WTC11 (cell line): Measurements from ENCODE around the gene SHANK1. TPM values are rescaled to one million over a fixed set of nuclear protein-coding genes. Genes with fewer than 3 reads are reported as not detected.

Experiments
- ATAC-seq: fragments of 200-7000 bp; cut with Tn5 transposase; 2 replicates; pipeline ENCODE4 v1.10.0; 2021; ENCODE audit warnings: mild to moderate bottlenecking, moderate library complexity
- CTCF ChIA-PET: fragments of 300-600 bp; sonication (Branson Sonifier 250); formaldehyde crosslinking; loops from one replicate; lab custom pipeline; 2021; ENCODE audit warnings: antibody characterized with exemption; lab: Charles Lee
- POLR2A ChIA-PET: fragments of 350-600 bp; sonication (Branson Sonifier 250); formaldehyde crosslinking; loops from one replicate; lab custom pipeline; 2021; ENCODE audit warnings: antibody characterized with exemption; lab: Charles Lee
- DNase-seq: peaks from one replicate; pipeline ENCODE4 v3.0.0; 2021; ENCODE audit warnings: low spot score
- H3K27ac Mint-ChIP-seq: 2 replicates; pipeline ENCODE4 v1.8.0; 2021; ENCODE audit warnings: mixed read lengths
- H3K27me3 Mint-ChIP-seq: 2 replicates; pipeline ENCODE4 v1.8.0; 2021; ENCODE audit warnings: low read depth, mild to moderate bottlenecking, moderate library complexity, mixed read lengths
- H3K36me3 Mint-ChIP-seq: 2 replicates; pipeline ENCODE4 v1.8.0; 2021; ENCODE audit warnings: mixed read lengths
- H3K4me1 Mint-ChIP-seq: 2 replicates; pipeline ENCODE4 v1.8.0; 2022; ENCODE audit warnings: mixed read lengths
- H3K4me3 Mint-ChIP-seq: 2 replicates; pipeline ENCODE4 v1.8.0; 2021; ENCODE audit warnings: mild to moderate bottlenecking, moderate library complexity, mixed read lengths
- H3K9me3 Mint-ChIP-seq: 2 replicates; pipeline ENCODE4 v1.8.0; 2021; ENCODE audit warnings: mixed read lengths
- ATF1 ChIP-seq: sonication (generic); formaldehyde crosslinking; IDR thresholded peaks from 2 replicates; pipeline ENCODE4 v1.8.1; 2023; ENCODE audit warnings: mild to moderate bottlenecking, moderate library complexity, missing genetic modification reagents
- ATF6 ChIP-seq: sonication (generic); formaldehyde crosslinking; IDR thresholded peaks from 2 replicates; pipeline ENCODE4 v1.8.1; 2023; ENCODE audit warnings: mild to moderate bottlenecking, missing genetic modification reagents
- EMX1 ChIP-seq: fragments of 250-450 bp; sonication (Bioruptor Pico); IDR thresholded peaks from 2 replicates; pipeline ENCODE4 v1.8.0; 2021; ENCODE audit warnings: mild to moderate bottlenecking
- ESRRA ChIP-seq: sonication (generic); formaldehyde crosslinking; IDR thresholded peaks from 2 replicates; pipeline ENCODE4 v1.8.1; 2022; ENCODE audit warnings: mild to moderate bottlenecking, missing genetic modification reagents, borderline replicate concordance
- FOXP4 ChIP-seq: sonication (generic); formaldehyde crosslinking; IDR thresholded peaks from 2 replicates; pipeline ENCODE4 v1.8.0; 2022; ENCODE audit warnings: mild to moderate bottlenecking, missing genetic modification reagents
- GTF2I ChIP-seq: fragments of 250-450 bp; sonication (Bioruptor Pico); conservative IDR thresholded peaks from 2 replicates; pipeline ENCODE4 v1.4.0; 2021; ENCODE audit warnings: mild to moderate bottlenecking
- HMGA2 ChIP-seq: fragments of 250-450 bp; sonication (Bioruptor Pico); IDR thresholded peaks from 2 replicates; pipeline ENCODE4 v1.4.0; 2021; ENCODE audit warnings: mild to moderate bottlenecking, moderate library complexity
- HMGXB4 ChIP-seq: sonication (generic); formaldehyde crosslinking; IDR thresholded peaks from 2 replicates; pipeline ENCODE4 v1.8.1; 2023; ENCODE audit warnings: mild to moderate bottlenecking, moderate library complexity, missing genetic modification reagents
- IRF2 ChIP-seq: sonication (generic); formaldehyde crosslinking; IDR thresholded peaks from 2 replicates; pipeline ENCODE4 v1.8.0; 2022; ENCODE audit warnings: low read depth, missing genetic modification reagents, borderline replicate concordance
- MYBL2 ChIP-seq: sonication (generic); formaldehyde crosslinking; IDR thresholded peaks from 2 replicates; pipeline ENCODE4 v1.8.1; 2023; ENCODE audit warnings: mild to moderate bottlenecking, moderate library complexity, missing genetic modification reagents
- NFE2L1 ChIP-seq: sonication (generic); formaldehyde crosslinking; IDR thresholded peaks from 2 replicates; pipeline ENCODE4 v1.8.1; 2023; ENCODE audit warnings: missing genetic modification reagents
- NR1H2 ChIP-seq: sonication (generic); formaldehyde crosslinking; IDR thresholded peaks from 2 replicates; pipeline ENCODE4 v1.9.0; 2021; ENCODE audit warnings: mild to moderate bottlenecking, moderate library complexity, missing genetic modification reagents
- OVOL2 ChIP-seq: fragments of 250-450 bp; sonication (Bioruptor Pico); IDR thresholded peaks from 2 replicates; pipeline ENCODE4 v1.9.0; 2021; ENCODE audit warnings: mild to moderate bottlenecking, borderline replicate concordance
- RORB ChIP-seq: fragments of 250-450 bp; sonication (Bioruptor Pico); IDR thresholded peaks from 2 replicates; pipeline ENCODE4 v1.9.0; 2021; ENCODE audit warnings: mild to moderate bottlenecking
- SMAD3 ChIP-seq: sonication (generic); formaldehyde crosslinking; IDR thresholded peaks from 2 replicates; pipeline ENCODE4 v1.8.0; 2022; ENCODE audit warnings: missing genetic modification reagents, mild to moderate bottlenecking, borderline replicate concordance
- SMAD4 ChIP-seq: sonication (generic); formaldehyde crosslinking; IDR thresholded peaks from 2 replicates; pipeline ENCODE4 v1.8.0; 2022; ENCODE audit warnings: mild to moderate bottlenecking, missing genetic modification reagents
- TEAD4 ChIP-seq: sonication (generic); formaldehyde crosslinking; IDR thresholded peaks from 2 replicates; pipeline ENCODE4 v1.8.0; 2022; ENCODE audit warnings: mild to moderate bottlenecking, missing genetic modification reagents
- ZBTB21 ChIP-seq: sonication (generic); formaldehyde crosslinking; IDR thresholded peaks from 2 replicates; pipeline ENCODE4 v1.8.1; 2023; ENCODE audit warnings: mild to moderate bottlenecking, missing genetic modification reagents, borderline replicate concordance
- ZMAT4 ChIP-seq: fragments of 250-450 bp; sonication (Bioruptor Pico); IDR thresholded peaks from 2 replicates; pipeline ENCODE4 v1.9.0; 2021; ENCODE audit warnings: mild to moderate bottlenecking
- ZNF219 ChIP-seq: sonication (generic); formaldehyde crosslinking; IDR thresholded peaks from 2 replicates; pipeline ENCODE4 v1.8.0; 2023; ENCODE audit warnings: missing genetic modification reagents, mild to moderate bottlenecking, borderline replicate concordance
- ZNF281 ChIP-seq: sonication (generic); formaldehyde crosslinking; IDR thresholded peaks from 2 replicates; pipeline ENCODE4 v1.8.0; 2023; ENCODE audit warnings: mild to moderate bottlenecking, missing genetic modification reagents
- ZNF423 ChIP-seq: fragments of 250-450 bp; sonication (Bioruptor Pico); IDR thresholded peaks from 2 replicates; pipeline ENCODE4 v2.1.2; 2022; ENCODE audit warnings: mild to moderate bottlenecking, moderate library complexity
- total RNA-seq: library from RNA; stranded (reverse); gene quantifications from 3 replicates; pipeline ENCODE4 v1.2.3, GENCODE V29; 2021
- TF ChIP-seq, protein P1 (sequence below): sonication (generic); formaldehyde crosslinking; conservative IDR thresholded peaks from 2 replicates; pipeline ENCODE4 v1.8.1; 2023; ENCODE audit warnings: mild to moderate bottlenecking, low read depth, missing genetic modification reagents, moderate library complexity

Gene SHANK1
- total RNA-seq, 1 experiment from 2014 or later: 8.7 TPM

DNA sequence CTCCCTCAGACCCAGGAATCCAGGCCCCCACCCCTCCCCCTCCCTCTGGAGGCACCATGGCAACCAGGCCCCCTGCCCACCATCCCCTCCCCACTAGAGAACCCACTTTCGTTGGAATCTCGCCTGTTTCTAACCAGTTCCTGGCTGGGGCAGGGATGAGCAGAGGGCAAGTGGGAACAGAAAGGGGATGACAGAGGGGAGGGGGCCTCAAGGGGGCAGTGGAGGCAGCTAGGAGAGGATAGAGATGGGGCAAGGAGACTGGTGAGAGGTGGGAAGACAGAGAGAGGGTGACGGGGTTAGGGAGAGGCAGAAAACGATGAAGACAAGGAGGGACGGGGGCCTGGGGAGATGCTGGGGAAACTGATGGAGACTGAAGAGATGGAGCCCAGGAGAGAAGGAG, 70.9 kb downstream of the SHANK1 start:
- POLR2A ChIA-PET: no interaction called here
- peaks cover 26% of the 10 kb centered on the region for H3K27me3 Mint-ChIP-seq
- no peak overlapping the region for H3K4me3 Mint-ChIP-seq
- TF ChIP-seq MYBL2 (CRISPR knock-in tag) (no peak), HMGA2 (CRISPR knock-in tag) (no peak), ZNF219 (CRISPR knock-in tag) (no peak), ZNF423 (CRISPR knock-in tag) (no peak), RORB (CRISPR knock-in tag) (no peak), ATF6 (no peak), ZBTB21 (CRISPR knock-in tag) (no peak), HMGXB4 (CRISPR knock-in tag) (no peak), FOXP4 (CRISPR knock-in tag) (no peak), SMAD3 (no peak), ATF1 (no peak), EMX1 (no peak), SMAD4 (CRISPR knock-in tag) (no peak), TEAD4 (CRISPR knock-in tag) (no peak)
- peaks cover 15% of the 10 kb centered on the region for H3K4me1 Mint-ChIP-seq
- DNase-seq: no peak
- H3K36me3 Mint-ChIP-seq: no peaks in the 10 kb centered on the region
- CTCF ChIA-PET: interaction anchor here (0.9 to 2.1 kb wide), 14 partner anchors 8 to 316 kb away, joined by 3 to 7 read pairs (median 4); partner anchors contain the start of gene SYT3
- no peak; the same call in 1 of the 2 replicates for ATAC-seq
- H3K9me3 Mint-ChIP-seq: no peaks in the 10 kb centered on the region
- no peak overlapping the region for H3K27ac Mint-ChIP-seq

DNA sequence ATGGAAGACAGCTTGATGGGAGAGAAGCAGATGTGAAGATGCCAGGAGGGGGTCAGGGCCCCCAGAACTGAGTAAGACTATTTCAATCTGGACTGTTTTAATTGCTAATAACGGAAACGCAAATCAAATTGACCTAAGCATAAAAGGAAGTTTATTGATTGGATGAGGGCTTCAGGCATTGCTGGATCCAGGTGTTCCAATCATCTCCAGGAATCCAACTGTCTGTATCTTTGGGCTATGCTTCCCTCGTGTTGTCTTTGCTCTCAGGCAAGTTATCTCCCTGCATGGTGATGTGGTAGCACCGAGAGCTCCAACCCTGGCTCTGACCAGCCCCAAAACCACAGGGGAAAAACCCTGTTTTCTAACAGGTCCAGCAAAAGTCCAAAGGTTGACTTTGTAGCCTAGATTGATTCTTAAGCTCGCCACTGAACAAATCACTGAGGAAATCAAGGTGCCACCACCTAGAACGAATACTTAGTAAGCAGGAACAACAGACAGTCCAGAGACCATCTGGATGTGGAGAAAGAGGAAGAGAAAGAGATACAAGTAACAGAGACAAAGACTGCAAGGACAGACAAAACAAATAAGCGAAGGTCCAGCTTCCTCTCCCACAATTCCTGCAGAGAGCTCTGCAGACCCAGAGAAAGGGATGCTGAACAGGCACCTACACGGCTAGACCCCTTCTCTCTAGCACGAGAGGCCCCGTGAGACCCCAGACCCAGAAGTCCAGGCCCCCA, 71.6 kb downstream of the SHANK1 start:
- POLR2A ChIA-PET: interaction anchor here (0.6 kb wide), 1 partner anchor 106 kb away, joined by 3 read pairs; no protein-coding TSS in a partner anchor
- no peak overlapping the region for H3K4me3 Mint-ChIP-seq
- peaks cover 11% of the 10 kb centered on the region for H3K4me1 Mint-ChIP-seq
- no peak overlapping the region for H3K27ac Mint-ChIP-seq
- no peak for ATAC-seq
- no peak for DNase-seq
- no peaks in the 10 kb centered on the region for H3K36me3 Mint-ChIP-seq
- CTCF ChIA-PET: interaction anchor here (0.9 to 1.5 kb wide), 6 partner anchors 21 to 315 kb away, joined by 3 to 6 read pairs (median 4); no protein-coding TSS in a partner anchor
- H3K27me3 Mint-ChIP-seq: peaks cover 22% of the 10 kb centered on the region
- H3K9me3 Mint-ChIP-seq: no peaks in the 10 kb centered on the region
- TF ChIP-seq GTF2I (CRISPR knock-in tag) (no peak), ESRRA (CRISPR knock-in tag) (no peak), ZMAT4 (CRISPR knock-in tag) (no peak), OVOL2 (CRISPR knock-in tag) (no peak), ZNF281 (CRISPR knock-in tag) (no peak), IRF2 (CRISPR knock-in tag) (no peak), NFE2L1 (CRISPR knock-in tag) (no peak), NR1H2 (CRISPR knock-in tag) (no peak)
- TF ChIP-seq, protein P1, sequence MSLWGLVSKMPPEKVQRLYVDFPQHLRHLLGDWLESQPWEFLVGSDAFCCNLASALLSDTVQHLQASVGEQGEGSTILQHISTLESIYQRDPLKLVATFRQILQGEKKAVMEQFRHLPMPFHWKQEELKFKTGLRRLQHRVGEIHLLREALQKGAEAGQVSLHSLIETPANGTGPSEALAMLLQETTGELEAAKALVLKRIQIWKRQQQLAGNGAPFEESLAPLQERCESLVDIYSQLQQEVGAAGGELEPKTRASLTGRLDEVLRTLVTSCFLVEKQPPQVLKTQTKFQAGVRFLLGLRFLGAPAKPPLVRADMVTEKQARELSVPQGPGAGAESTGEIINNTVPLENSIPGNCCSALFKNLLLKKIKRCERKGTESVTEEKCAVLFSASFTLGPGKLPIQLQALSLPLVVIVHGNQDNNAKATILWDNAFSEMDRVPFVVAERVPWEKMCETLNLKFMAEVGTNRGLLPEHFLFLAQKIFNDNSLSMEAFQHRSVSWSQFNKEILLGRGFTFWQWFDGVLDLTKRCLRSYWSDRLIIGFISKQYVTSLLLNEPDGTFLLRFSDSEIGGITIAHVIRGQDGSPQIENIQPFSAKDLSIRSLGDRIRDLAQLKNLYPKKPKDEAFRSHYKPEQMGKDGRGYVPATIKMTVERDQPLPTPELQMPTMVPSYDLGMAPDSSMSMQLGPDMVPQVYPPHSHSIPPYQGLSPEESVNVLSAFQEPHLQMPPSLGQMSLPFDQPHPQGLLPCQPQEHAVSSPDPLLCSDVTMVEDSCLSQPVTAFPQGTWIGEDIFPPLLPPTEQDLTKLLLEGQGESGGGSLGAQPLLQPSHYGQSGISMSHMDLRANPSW (CRISPR knock-in tag): no peak
